ENCODE data around the gene C1orf226.

DNA sequence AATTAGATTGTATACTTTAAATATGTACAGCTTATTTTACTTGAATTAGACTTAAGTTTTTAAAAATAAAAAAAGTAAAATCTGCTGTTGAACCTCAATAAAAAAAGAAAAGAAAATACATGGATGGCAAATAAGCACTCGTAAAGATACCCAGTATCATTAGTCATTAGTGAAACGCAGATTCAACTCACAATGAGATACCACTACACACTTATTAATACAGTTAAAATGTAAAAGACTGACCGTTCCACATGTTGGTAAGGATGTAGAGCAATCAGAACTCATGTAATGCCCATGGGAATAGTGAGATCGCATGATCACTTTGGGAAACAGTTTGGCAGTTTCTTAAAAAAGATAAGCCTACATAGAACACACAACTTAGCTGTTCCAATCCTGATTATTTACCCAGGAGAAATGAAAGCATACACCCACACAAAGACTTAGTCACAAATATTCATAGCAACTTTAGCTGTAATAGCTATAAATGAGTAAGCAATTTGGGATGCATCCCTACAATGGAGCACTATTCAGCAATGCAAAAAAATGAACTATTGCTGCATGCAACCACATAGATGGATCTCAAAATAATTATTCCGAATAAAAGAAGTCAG is 23.1 kb downstream of the C1orf226 start:
- no peak for TF ChIP-seq EZH2 (IDR thresholded peaks at IDR 0.05; ENCODE audit: borderline replicate concordance)
- TF ChIP-seq, protein P1, sequence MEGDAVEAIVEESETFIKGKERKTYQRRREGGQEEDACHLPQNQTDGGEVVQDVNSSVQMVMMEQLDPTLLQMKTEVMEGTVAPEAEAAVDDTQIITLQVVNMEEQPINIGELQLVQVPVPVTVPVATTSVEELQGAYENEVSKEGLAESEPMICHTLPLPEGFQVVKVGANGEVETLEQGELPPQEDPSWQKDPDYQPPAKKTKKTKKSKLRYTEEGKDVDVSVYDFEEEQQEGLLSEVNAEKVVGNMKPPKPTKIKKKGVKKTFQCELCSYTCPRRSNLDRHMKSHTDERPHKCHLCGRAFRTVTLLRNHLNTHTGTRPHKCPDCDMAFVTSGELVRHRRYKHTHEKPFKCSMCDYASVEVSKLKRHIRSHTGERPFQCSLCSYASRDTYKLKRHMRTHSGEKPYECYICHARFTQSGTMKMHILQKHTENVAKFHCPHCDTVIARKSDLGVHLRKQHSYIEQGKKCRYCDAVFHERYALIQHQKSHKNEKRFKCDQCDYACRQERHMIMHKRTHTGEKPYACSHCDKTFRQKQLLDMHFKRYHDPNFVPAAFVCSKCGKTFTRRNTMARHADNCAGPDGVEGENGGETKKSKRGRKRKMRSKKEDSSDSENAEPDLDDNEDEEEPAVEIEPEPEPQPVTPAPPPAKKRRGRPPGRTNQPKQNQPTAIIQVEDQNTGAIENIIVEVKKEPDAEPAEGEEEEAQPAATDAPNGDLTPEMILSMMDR (IDR thresholded peaks at IDR 0.05; ENCODE audit: poor library complexity), result no peak
- TF ChIP-seq EZH2phosphoT487 (IDR thresholded peaks at IDR 0.05; ENCODE audit: low read depth, severe bottlenecking, unreplicated experiment), result no peak

Measured in hepatocyte (in vitro differentiated cells).